Neutrophil (primary cell): ENCODE data around the gene SPINK8.

Experiments used
- H3K27ac ChIP-seq: fragments of 200-600 bp; sonication (generic); 2 replicates; pipeline ENCODE4 v1.5.1; 2016; ENCODE audit warnings: mild to moderate bottlenecking, moderate library complexity
- H3K27me3 ChIP-seq: fragments of 200-600 bp; sonication (generic); 2 replicates; pipeline ENCODE4 v1.6.0; 2016; ENCODE audit warnings: mild to moderate bottlenecking
- H3K36me3 ChIP-seq: fragments of 200-600 bp; sonication (generic); 2 replicates; pipeline ENCODE4 v1.5.1; 2017
- H3K4me1 ChIP-seq, 2 experiments: fragments of 200-600 bp in 1 of 2; sonication (generic) in 1 of 2; 1 replicate in 1 of 2; 2 replicates in 1 of 2; pipeline versions ENCODE4 v1.5.1 to v1.6.1; 2013 to 2016; ENCODE audit warnings: low read depth in 1 of 2, low read length in 1 of 2, mild to moderate bottlenecking in 1 of 2, moderate library complexity in 1 of 2; ENCODE audit not compliant: control insufficient read depth in 1 of 2, insufficient read depth in 1 of 2
- H3K4me3 ChIP-seq, 2 experiments: fragments of 200-600 bp in 1 of 2; sonication (generic) in 1 of 2; 1 replicate in 1 of 2; 2 replicates in 1 of 2; pipeline ENCODE4 v1.5.1; 2013 to 2016; ENCODE audit warnings: low read depth in 1 of 2, low read length in 1 of 2, mild to moderate bottlenecking in 1 of 2, moderate library complexity in 1 of 2
- H3K9me3 ChIP-seq: fragments of 200-600 bp; sonication (generic); 2 replicates; pipeline ENCODE4 v1.5.1; 2016
- CTCF ChIP-seq: fragments of 200-600 bp; sonication (generic); IDR thresholded peaks from 2 replicates; pipeline ENCODE4 v1.5.1; 2016; ENCODE audit warnings: antibody characterized with exemption

SPINK8 gene

GRCh38 chr3:48270306-48270705, 63.2 kb downstream of the SPINK8 start:
- Histone ChIP-seq H3K4me3 (no peak overlapping the region), H3K36me3 (peaks cover 45% of the 10 kb centered on the region), H3K4me1 (peaks cover 0 to 3% of the 10 kb centered on the region in 2 experiments), H3K9me3 (no peaks in the 10 kb centered on the region), H3K27ac (no peak overlapping the region), H3K27me3 (no peaks in the 10 kb centered on the region)
- TF ChIP-seq CTCF = no peak

- Histone ChIP-seq H3K4me3 (no peak overlapping the region), H3K27ac (no peak overlapping the region), H3K4me1 (peaks cover 0 to 3% of the 10 kb centered on the region in 2 experiments), H3K36me3 (peaks cover 45% of the 10 kb centered on the region), H3K9me3 (no peaks in the 10 kb centered on the region), H3K27me3 (no peaks in the 10 kb centered on the region)
- no peak for TF ChIP-seq CTCF
These were observed 63.9 kb downstream of the SPINK8 start for GRCh38 chr3:48269592-48269991.

- Histone ChIP-seq H3K9me3 (no peaks in the 10 kb centered on the region), H3K27ac (no peak overlapping the region), H3K4me1 (peaks cover 0 to 3% of the 10 kb centered on the region in 2 experiments), H3K36me3 (peaks cover 49% of the 10 kb centered on the region), H3K4me3 (no peak overlapping the region), H3K27me3 (no peaks in the 10 kb centered on the region)
- no peak for TF ChIP-seq CTCF
These were observed 64.4 kb downstream of the SPINK8 start for GRCh38 chr3:48268936-48269561.

- TF ChIP-seq CTCF = no peak
- no peak overlapping the region for H3K4me3 ChIP-seq
- no peak overlapping the region for H3K27ac ChIP-seq
- no peaks in the 10 kb centered on the region for H3K9me3 ChIP-seq
- peaks cover 0 to 2% of the 10 kb centered on the region in 2 experiments for H3K4me1 ChIP-seq
- peaks cover 55% of the 10 kb centered on the region for H3K36me3 ChIP-seq
- no peaks in the 10 kb centered on the region for H3K27me3 ChIP-seq
These were observed 65.0 kb downstream of the SPINK8 start for GRCh38 chr3:48268381-48268935.

- Histone ChIP-seq H3K27ac (no peak overlapping the region), H3K9me3 (no peaks in the 10 kb centered on the region), H3K27me3 (no peaks in the 10 kb centered on the region), H3K4me1 (no peaks in the 10 kb centered on the region), H3K4me3 (no peak overlapping the region), H3K36me3 (peaks cover 59% of the 10 kb centered on the region)
- TF ChIP-seq CTCF = no peak
These were observed 65.7 kb downstream of the SPINK8 start for GRCh38 chr3:48267782-48268181.
